Urothelium cell line (cell line): Measurements from ENCODE around the gene HTR1B.

Experiments used
- DNase-seq: peaks from one replicate; pipeline ENCODE4 v3.0.0; 2011; ENCODE audit warnings: low spot score, mixed read lengths
- FAIRE-seq: peaks from 2 replicates; lab custom pipeline; 2011; peaks lifted over from hg19 to GRCh38; lab: Jason Lieb, UNC

The HTR1B gene, protein sequence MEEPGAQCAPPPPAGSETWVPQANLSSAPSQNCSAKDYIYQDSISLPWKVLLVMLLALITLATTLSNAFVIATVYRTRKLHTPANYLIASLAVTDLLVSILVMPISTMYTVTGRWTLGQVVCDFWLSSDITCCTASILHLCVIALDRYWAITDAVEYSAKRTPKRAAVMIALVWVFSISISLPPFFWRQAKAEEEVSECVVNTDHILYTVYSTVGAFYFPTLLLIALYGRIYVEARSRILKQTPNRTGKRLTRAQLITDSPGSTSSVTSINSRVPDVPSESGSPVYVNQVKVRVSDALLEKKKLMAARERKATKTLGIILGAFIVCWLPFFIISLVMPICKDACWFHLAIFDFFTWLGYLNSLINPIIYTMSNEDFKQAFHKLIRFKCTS

DNA sequence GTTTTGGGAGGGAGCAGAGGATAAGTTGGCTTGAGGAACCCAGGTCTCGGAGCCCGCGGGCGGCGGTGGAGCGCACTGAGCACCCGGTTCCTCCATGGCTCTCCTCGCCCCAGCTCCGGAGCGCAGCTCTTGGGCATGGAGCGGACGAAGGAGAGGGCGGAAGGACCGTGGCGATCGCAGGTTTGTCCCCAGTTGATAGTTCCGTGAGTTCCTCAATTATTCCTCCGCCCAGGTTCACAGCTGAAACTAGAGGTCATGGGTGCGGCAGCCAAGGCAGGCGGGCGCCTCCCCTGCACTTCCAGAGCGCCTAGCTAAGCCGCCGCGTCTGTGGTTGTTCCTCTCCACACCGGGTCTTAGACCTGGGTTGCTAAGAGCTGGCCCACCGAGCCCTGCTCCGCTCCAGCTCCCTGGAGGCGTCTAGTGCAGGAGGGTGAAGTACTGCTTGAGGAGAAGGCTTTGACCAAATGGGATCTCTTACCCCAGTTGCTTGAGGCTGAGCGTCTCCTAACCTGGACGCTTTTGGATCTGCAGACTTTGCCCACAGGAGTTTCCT, at the start of gene HTR1B:
Gene HTR1B, minus strand, starts transcription at position 184 of the 553 bp plus-strand sequence. Its CDS starts 88 bp downstream, at position 96.
- no peak for DNase-seq
- FAIRE-seq: no peak

DNA sequence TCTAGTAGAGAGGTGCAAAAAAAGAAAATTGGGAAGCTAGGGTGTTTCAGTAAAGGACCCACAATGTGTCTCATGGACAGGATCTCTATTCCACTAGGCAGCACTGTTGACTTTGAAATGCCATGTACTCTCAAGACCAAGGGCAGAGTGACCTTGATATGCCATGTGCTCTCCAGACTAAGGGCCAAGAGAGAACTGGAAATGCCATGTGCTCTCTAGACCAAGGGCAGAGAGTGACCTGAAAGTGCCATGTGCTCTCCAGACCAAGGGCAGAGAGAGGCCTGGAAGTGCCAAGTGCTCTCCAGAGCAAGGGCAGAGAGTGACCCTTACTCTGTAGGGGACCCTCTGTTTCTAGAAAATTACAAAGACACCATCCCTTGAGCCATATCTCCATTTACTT, 49.3 kb upstream of the HTR1B start:
- DNase-seq (no peak), FAIRE-seq (no peak)

DNA sequence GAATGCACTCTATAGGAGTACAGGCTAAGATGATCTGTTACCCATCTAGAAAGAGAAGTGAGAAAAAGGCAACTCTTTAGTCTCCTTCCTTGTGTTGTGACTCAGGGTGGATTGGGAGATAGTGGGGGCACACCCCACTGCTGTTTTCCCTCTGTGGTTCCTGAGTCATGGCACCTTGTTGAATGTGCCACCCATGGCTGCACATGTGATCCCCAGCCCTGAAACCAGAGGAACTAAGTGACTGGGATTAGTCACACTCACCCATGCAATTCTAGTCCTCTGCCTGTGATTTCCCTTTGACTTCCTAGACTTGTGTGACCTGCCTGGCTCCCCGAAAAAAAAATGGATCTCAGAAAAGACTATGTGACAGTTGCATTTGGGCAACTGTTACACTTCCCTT, 48.6 kb upstream of the HTR1B start:
- DNase-seq (no peak), FAIRE-seq (no peak)

DNA sequence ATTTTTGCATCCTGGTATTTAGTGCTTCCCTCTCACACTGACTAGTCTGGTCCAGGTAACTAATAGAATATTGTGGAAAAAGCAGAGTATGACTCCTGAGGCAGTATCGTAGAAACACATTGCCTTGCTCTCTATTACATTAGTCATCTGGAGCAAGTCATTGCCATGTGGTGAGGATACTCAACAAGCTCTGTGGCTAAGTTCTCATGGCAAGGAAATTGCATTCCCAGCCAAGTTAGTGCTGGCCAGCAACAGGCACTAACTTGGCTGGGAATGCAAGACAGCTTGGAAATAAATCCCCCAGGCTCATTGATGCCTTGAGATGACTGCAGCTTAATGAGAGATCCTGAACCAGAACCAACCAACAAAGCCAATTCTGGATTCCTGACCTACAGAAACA, 39.7 kb upstream of the HTR1B start:
- no peak for DNase-seq
- FAIRE-seq: no peak

DNA sequence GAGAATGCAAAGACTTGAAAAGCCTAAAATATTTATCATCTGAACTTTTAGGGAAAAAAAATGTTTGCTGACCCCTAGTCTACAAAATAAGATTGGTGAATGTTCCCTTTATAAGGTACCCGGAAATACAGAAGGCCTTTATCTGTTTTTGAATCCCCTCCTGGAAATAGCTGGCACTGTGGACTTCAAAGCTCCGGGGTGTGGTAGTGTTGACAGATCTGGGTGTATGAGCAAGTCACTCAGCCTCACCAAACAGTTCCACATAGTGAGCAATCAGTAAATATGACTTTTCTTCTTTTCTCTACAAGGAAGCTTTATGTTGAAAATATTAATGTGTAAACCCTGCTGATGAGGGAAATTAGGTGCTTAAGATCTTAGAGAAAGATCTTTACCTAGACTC, 29.2 kb upstream of the HTR1B start:
- no peak for DNase-seq

DNA sequence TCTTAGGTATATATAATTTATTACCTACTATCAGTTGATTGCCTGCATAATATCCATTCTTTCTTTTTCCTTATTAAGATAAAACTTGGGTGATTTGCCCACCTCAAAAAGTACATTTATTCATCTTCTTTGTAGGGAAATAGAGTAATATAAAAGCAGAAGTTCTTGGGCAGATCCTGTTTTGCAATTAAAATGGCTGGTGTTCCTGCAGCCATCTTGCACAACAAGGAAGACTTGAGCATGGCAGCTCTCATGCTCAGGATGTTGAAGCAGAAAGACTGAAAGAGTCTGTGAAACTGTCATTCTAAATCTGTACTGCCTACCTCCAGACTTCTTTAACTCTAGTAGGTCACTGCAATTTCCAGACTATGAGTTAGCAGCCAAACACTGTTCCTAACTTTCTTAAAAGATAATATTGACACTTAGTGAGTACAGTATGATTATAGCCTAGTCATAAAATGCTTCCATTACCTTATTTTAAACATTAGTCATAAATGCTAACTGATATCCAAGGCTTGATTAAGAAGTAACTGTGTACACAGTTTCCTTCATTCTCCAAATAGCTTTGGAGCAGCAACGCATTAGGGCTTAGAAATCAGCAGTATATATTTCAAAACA, 24.6 kb upstream of the HTR1B start:
- no peak for FAIRE-seq

More for the DNA sequence above, 29.2 kb upstream of the HTR1B start:
- no peak for FAIRE-seq

DNA sequence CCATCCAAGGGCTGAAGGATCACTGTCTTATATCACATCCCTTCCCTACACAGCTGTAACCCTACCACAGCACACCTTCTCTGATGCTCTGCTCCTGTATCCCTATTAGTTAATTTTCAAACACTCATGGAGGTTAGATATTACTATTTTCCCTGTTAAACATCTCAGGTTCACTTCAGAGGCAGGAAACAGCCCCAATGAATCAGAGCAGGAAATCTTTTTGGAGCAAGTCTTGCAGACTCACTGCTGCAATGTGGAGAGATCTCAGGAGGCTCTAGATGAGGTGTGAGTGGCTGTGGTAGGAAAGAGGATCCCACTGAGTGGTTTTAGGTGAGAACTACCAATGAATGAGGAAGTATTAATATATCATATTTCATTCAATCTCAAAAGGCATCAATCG, 19.7 kb upstream of the HTR1B start:
- FAIRE-seq (no peak), DNase-seq (no peak)

More for the DNA sequence above, 24.6 kb upstream of the HTR1B start:
- DNase-seq: no peak

DNA sequence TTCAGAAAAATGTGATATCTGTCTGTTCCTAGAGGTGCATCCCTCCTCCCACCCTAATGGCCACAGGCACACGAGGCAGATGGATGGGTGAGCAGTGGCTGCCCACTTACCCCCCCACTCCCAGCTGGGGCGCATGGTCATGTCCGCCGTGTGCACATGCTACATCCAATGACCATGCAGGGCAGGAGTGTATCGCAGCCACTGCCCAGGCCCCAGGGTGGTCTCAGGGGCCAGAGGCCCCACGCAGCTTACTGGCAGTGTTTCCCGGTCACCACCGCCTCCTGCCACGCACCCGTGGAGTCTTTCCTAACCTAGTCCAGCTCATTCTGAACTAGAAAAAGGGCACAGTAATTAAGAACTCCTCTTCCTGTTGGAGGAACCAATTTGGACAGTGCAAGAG, 11.7 kb upstream of the HTR1B start:
- no peak for FAIRE-seq

DNA sequence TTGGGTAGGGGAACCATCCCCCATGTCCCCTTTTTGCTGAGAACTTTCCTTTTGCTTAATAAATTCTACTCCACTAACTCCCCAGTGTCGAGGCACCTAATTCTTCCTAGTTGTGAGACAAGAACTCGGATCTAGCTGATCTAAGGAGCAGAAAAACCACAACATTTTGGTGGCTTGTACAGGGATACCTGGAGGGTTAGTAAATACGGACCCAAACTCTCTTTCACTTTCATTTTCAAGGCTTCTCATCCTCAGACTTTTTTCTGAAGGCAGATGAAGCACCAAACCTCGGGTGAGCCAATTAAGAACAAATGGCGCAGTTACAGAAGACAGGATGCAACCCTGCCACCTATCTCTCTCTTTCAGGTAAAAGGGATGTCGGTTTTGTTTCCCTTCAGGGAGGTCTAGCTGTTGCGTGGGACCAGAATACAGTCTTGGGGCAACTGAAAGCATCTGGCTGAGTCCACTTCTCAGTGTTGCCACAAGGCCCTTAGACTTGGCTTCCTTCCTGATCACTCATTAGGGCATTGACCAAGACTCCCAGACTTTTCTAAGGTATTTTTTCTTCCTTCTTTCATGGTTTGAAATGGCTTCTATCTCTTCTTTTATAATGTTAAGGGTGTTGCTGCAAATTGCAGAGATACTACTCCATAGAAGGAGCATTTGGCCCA, 11.1 kb upstream of the HTR1B start:
- no peak for FAIRE-seq
- no peak for DNase-seq

More for the DNA sequence above, 11.7 kb upstream of the HTR1B start:
- DNase-seq: no peak

DNA sequence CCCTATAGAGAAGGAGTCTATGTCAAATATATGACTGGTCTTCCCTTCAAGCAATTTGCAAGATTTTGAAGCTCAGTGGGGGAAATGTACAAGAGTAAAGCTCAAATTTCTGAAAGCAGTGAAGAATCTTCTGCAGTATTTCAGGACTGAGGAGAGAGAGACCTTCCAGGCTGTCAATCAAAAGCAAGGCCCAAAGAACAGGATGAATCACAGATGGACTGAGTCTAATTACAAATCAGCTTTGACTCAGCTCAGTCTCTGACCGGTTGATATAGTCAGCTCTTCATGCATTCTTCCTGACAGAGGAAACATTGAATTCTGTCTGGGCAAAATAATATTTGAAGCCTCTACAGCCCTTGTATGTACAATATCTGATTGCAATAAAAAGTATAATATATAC, 7.7 kb upstream of the HTR1B start:
- no peak for DNase-seq
- no peak for FAIRE-seq

DNA sequence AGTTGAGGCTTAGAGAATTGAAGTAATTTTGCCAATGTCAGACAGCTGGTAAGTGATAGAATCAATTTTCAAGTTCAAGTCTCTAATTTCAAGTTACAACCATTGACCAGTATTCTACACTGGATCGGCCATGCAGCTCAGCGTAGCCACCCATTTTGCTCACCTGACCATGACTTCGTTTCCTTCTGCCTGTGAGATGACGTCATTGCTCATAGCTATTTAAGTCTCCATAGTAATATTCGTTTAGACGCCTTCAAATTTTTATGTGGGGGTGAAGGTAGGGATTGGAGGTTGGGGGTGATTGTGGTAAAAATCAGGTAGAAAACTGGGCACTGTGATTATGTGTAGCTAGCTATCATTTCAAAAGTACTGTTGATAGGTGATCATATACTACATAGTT, 5.6 kb upstream of the HTR1B start:
- no peak for DNase-seq
- FAIRE-seq: no peak

DNA sequence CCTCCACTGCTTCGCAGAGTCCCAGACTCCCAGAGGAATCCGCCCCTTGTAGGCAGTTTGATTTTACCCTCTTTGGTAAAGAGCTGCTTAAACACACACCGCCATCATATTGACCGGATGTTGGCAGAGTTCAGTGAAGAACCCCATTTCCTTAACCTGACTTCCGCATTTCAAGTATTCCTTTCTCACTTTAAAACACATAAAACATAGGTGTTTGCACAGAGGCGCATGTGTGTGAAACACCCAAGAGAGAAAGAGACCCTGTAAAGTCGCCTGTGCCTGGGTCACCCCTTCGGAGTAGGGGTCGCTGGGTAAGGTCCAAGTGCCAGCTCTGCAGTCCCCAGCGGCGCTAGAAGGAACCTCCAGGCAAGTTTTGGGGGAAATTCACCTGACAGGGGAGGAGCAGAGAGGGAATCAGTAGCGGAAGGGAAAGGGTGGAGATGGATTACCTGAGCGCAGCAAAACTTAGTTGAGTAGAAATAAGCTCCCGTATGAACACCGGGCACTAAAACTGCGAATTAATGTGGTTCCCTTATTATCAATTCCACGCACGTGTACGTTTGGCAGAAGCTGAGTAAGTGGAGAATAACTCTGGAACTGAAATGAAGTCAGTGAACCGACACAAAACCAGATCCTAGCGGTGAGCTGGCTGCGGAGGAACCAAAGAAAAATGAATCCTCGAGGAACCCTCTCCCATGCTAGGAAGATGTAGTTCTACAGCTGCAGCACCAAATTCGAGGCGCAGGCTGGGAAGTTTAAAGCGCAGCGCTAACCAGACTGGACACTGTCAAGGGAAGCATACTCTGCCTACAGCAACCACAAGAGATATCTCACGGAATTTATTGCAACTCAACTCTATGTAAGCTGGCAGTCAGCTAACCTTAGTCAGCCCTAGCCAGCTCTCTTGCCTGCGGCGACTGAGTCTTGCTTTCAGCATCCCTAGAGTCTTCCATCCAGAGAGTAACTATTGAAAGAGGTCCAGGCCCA, 3.5 kb upstream of the HTR1B start:
- DNase-seq (no peak), FAIRE-seq (no peak)

DNA sequence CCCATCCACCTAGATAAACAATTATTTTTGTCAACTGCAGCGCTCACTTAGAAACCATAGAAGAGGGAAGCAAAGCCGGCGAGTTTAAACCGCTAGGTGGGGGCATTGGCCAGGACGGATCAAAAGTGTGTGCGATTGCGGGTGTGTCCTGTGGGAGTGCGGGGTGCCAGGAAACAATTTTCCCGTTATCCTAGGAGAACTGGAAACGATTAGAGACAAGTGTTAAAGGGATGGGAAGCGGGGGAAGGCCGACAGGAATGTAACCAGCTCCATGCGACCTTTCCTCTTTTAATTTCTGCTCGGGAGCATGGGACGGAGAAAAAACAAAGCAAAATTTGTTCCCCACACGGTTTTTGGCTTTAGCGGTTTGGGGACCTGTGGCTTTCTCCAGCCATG, 2.8 kb upstream of the HTR1B start:
- no peak for FAIRE-seq
- DNase-seq: peak; percentile 54

DNA sequence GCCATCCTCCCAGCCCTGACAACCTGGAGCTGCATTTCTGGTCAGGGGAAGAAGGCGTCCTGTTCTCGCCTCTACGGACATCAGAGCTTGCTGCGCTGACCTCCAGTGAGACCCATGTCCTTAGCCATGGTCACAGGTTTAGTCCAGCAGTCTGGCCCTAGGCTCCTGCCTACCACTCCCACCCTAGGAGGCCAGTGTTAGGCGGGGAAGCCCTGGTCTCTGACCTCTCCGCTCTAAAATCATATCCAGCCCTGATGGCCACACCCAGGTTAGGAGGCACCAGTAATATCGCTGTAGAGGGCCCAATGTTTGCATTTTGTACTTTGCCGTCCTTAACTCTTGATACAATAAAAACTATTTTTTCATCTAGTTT, 1.2 kb upstream of the HTR1B start:
- no peak for DNase-seq
- FAIRE-seq: no peak

DNA sequence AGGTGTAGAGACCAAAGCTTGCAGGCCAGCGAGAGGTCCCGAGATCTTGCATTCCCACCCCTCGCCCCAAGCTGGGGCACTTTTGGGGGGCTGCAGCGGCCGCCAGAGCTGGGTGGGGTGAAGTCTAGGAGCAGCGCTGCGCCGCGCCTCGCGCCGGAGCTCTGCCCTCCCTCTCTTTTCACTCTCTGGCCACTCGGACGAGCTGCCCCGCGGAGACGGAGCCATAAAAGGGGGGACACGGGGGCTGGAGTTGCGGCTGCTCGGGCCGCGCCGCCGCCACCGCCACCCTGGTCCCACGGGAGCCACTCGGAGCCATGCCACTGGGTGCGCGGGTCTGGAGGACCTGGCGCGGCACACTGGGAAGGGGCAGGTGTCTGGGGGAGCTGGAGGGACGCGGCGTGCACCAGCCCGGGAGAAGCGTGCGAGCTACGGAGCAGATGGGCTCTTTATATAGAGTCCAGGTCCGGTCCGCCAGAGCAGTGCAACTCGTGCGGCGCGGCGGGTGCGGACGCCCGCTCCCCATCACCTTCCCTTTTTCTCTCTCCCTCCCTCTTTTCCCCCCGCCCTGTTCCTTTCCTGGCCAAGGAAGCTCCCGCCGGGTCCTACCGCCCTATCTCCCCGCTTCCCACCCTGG, 687 bp upstream of the HTR1B start:
- DNase-seq: no peak
- FAIRE-seq: no peak

DNA sequence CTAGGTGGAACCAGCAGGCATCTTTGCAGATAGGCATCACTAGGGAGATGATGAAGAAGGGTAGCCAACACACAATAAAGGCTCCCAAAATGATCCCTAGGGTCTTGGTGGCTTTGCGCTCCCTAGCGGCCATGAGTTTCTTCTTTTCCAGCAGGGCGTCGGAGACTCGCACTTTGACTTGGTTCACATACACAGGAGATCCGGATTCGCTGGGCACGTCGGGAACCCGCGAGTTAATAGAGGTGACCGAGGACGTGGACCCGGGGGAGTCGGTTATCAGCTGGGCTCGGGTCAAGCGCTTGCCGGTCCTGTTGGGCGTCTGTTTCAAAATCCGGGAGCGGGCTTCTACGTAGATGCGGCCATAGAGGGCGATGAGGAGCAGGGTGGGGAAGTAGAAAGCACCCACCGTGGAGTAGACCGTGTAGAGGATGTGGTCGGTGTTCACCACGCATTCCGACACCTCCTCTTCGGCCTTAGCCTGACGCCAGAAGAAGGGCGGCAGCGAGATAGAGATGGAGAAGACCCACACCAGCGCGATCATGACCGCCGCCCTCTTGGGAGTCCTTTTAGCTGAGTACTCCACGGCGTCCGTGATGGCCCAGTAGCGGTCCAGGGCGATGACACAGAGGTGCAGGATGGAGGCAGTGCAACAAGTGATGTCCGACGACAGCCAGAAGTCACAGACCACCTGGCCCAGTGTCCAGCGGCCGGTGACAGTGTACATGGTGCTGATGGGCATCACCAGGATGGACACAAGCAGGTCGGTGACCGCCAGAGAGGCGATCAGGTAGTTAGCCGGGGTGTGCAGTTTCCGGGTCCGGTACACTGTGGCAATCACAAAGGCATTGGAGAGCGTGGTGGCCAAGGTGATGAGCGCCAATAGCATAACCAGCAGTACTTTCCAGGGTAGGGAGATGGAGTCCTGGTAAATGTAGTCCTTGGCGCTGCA, 658 bp downstream of the HTR1B start:
- DNase-seq (no peak), FAIRE-seq (no peak)

DNA sequence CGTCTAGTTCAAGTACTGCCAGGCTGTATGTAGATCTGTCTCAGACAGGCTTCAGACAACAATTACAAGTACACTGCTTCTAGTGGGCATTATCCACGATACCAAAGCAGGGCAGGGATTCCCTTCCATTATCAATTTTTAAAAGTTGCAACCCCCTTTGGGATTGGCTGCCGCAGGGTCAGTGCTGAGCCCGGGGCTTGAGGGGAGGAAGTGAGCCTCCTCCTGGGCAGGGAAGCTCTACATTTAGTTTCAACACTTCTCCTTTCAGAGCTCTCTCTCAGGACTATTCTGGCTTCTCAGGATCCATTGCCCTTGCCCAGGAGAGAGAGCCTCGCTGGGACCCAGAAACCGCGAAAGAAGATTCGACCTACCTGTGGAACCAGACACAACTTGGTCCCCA, 1.5 kb downstream of the HTR1B start:
- DNase-seq: no peak
- no peak for FAIRE-seq

DNA sequence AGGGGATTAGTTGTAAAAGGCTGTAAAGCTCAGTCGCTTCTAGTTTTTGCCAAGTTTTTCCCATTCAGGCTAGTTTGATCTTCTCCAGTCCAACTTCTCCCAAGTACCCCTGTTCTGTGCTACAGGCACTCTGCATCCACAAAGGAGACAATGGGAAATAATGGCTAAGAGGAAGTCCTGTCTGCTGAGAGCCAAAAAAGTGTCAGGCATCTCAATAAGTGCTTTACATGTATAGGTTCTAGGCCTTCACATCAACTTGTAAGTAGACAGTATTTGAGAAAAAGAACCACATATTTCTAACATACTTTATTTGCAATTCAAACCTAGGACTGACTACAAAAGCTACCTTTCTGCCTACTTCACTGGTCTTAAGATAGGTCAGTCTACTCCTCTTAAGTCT, 4.9 kb downstream of the HTR1B start:
- DNase-seq (no peak), FAIRE-seq (no peak)
